Liver (tissue), 9 donors: Measurements from ENCODE around the gene ABHD16B. TPM values are rescaled to one million over a fixed set of nuclear protein-coding genes. Genes with fewer than 3 reads are reported as not detected.

Source experiments
- DNase-seq: peaks from one replicate; pipeline ENCODE4 v3.0.0-alpha.2; 2017; ENCODE audit warnings: low spot score
- H3K27ac ChIP-seq, 2 donors: one replicate each; pipeline ENCODE4 v1.7.0; 2013; ENCODE audit warnings: inconsistent platforms in 2 of 2, low read length in 2 of 2, control low read depth in 1 of 2, low read depth in 1 of 2, mild to moderate bottlenecking in 1 of 2
- H3K27me3 ChIP-seq, 4 donors: one replicate each; pipeline versions ENCODE4 v1.6.1 to v1.7.0; 2013; ENCODE audit warnings: low read length in 3 of 4, inconsistent platforms in 1 of 4, mild to moderate bottlenecking in 1 of 4, moderate library complexity in 1 of 4; ENCODE audit not compliant: control insufficient read depth in 4 of 4, insufficient read depth in 4 of 4
- H3K36me3 ChIP-seq, 4 donors: one replicate each; pipeline versions ENCODE4 v1.6.1 to v1.7.0; 2013; ENCODE audit warnings: low read length in 3 of 4, mild to moderate bottlenecking in 3 of 4, low read depth in 1 of 4, moderate library complexity in 1 of 4; ENCODE audit not compliant: control insufficient read depth in 4 of 4, insufficient read depth in 3 of 4
- H3K4me1 ChIP-seq, 4 donors: one replicate each; pipeline versions ENCODE4 v1.6.1 to v1.7.0; 2013; ENCODE audit warnings: low read length in 3 of 4, mild to moderate bottlenecking in 3 of 4, moderate library complexity in 1 of 4; ENCODE audit not compliant: control insufficient read depth in 4 of 4, insufficient read depth in 4 of 4
- H3K4me3 ChIP-seq, 3 donors: one replicate each; pipeline versions ENCODE4 v1.6.1 to v1.7.0; 2013; ENCODE audit warnings: low read length in 3 of 3, control low read depth in 1 of 3, low read depth in 1 of 3, mild to moderate bottlenecking in 1 of 3
- H3K9ac ChIP-seq, 2 donors: one replicate each; pipeline ENCODE4 v1.7.0; 2013; ENCODE audit warnings: low read length in 2 of 2, mild to moderate bottlenecking in 2 of 2, moderate library complexity in 2 of 2, control low read depth in 1 of 2, low read depth in 1 of 2
- H3K9me3 ChIP-seq, 4 donors: one replicate each; pipeline versions ENCODE4 v1.6.1 to v1.7.0; 2013; ENCODE audit warnings: low read length in 3 of 4; ENCODE audit not compliant: control insufficient read depth in 4 of 4
- ATF3 ChIP-seq: IDR thresholded peaks from 2 replicates; pipeline ENCODE4 v1.6.1; 2016; ENCODE audit warnings: antibody characterized with exemption
- CTCF ChIP-seq: fragments of 150-350 bp; IDR thresholded peaks from 2 replicates; pipeline ENCODE4 v1.5.1; 2017; ENCODE audit warnings: improper control_type of control experiment, low read depth, low read length; ENCODE audit not compliant: missing input control
- EGR1 ChIP-seq, 2 donors: IDR thresholded peaks; 2 replicates each; pipeline ENCODE4 v1.6.1; 2016 to 2018; ENCODE audit warnings: antibody characterized with exemption in 2 of 2, low read depth in 2 of 2
- FOXA1 ChIP-seq: IDR thresholded peaks from 2 replicates; pipeline ENCODE4 v1.6.1; 2016; ENCODE audit warnings: antibody characterized with exemption
- FOXA2 ChIP-seq: IDR thresholded peaks from 2 replicates; pipeline ENCODE4 v1.6.1; 2016; ENCODE audit warnings: antibody characterized with exemption
- GABPA ChIP-seq, 2 donors: IDR thresholded peaks in 1 of 2; conservative IDR thresholded peaks in 1 of 2; 2 replicates each; pipeline ENCODE4 v1.6.1; 2016; ENCODE audit warnings: antibody characterized with exemption in 2 of 2, mild to moderate bottlenecking in 1 of 2, moderate library complexity in 1 of 2
- HNF4A ChIP-seq, 2 donors: conservative IDR thresholded peaks; 2 replicates each; pipeline ENCODE4 v1.6.1; 2016; ENCODE audit warnings: antibody characterized with exemption in 2 of 2, mild to moderate bottlenecking in 2 of 2
- HNF4G ChIP-seq: IDR thresholded peaks from 2 replicates; pipeline ENCODE4 v1.6.1; 2016; ENCODE audit warnings: antibody characterized with exemption
- JUND ChIP-seq, 2 donors: IDR thresholded peaks; 2 replicates each; pipeline ENCODE4 v1.6.1; 2016; ENCODE audit warnings: antibody characterized with exemption in 2 of 2
- MAX ChIP-seq: IDR thresholded peaks from 2 replicates; pipeline ENCODE4 v1.6.1; 2016; ENCODE audit warnings: antibody characterized with exemption
- NR2F2 ChIP-seq: IDR thresholded peaks from 2 replicates; pipeline ENCODE4 v1.6.1; 2016; ENCODE audit warnings: antibody characterized with exemption
- RAD21 ChIP-seq, 2 donors: IDR thresholded peaks; 2 replicates each; pipeline ENCODE4 v1.6.1; 2016; ENCODE audit warnings: antibody characterized with exemption in 2 of 2, mild to moderate bottlenecking in 2 of 2
- REST ChIP-seq: IDR thresholded peaks from 2 replicates; pipeline ENCODE4 v1.6.1; 2016; ENCODE audit warnings: antibody characterized with exemption, mild to moderate bottlenecking
- RXRA ChIP-seq, 2 donors: IDR thresholded peaks; 2 replicates each; pipeline ENCODE4 v1.6.1; 2017 to 2018; ENCODE audit warnings: antibody characterized with exemption in 2 of 2, mild to moderate bottlenecking in 1 of 2
- SP1 ChIP-seq: IDR thresholded peaks from 2 replicates; pipeline ENCODE4 v1.6.1; 2018; ENCODE audit warnings: antibody characterized with exemption, mild to moderate bottlenecking
- TAF1 ChIP-seq: conservative IDR thresholded peaks from 2 replicates; pipeline ENCODE4 v1.6.1; 2016; ENCODE audit warnings: antibody characterized with exemption, mild to moderate bottlenecking
- YY1 ChIP-seq: IDR thresholded peaks from 2 replicates; pipeline ENCODE4 v1.6.1; 2016; ENCODE audit warnings: antibody characterized with exemption, mild to moderate bottlenecking
- ZBTB33 ChIP-seq: IDR thresholded peaks from 2 replicates; pipeline ENCODE4 v1.6.1; 2016; ENCODE audit warnings: antibody characterized with exemption
- WGBS: extraction: QIAGEN DNeasy Blood & Tissue Kit; methylation state at CpG from one replicate; pipeline ENCODE4 v1.1.7; 2013; 5-methylcytosine and 5-hydroxymethylcytosine counted together
- polyA plus RNA-seq, 2 donors: library from polyadenylated mRNA; stranded (reverse) in 1 of 2; unstranded in 1 of 2; fragments of 200-250 nt in 1 of 2; fragments of >200 nt in 1 of 2; fragmentation: Nextera tagmentation in 1 of 2; extraction: Ambion mirVana in 1 of 2; gene quantifications; one replicate each; pipeline versions ENCODE4 v1.2.1 to v1.2.3, GENCODE V29; 2013 to 2015
- total RNA-seq, 2 donors: library from RNA; depleted of rRNA; stranded (reverse); fragments of >200 nt; gene quantifications; one replicate each; pipeline ENCODE4 v1.2.3, GENCODE V29; 2014
- donor health status: healthy.
- donor health status: healthy.
- donor health status: healthy.
- donor health status: healthy.
- donor health status: healthy.

The ABHD16B gene
- total and polyA plus RNA-seq, 4 donors = 0.10 TPM; not detected in 3

- no peaks in the 10 kb centered on the region for H3K9me3 ChIP-seq
- TF ChIP-seq JUND (IDR thresholded peaks at IDR 0.05) (no peak), MAX (no peak), REST (no peak), CTCF (no peak), YY1 (no peak), ZBTB33 (no peak), HNF4A (conservative IDR thresholded peaks at IDR 0.05) (no peak), RXRA (IDR thresholded peaks at IDR 0.05) (no peak), EGR1 (IDR thresholded peaks at IDR 0.05; ENCODE audit: low read depth in 2 of 2) (no peak), FOXA1 (no peak), FOXA2 (no peak), HNF4G (no peak), NR2F2 (no peak), SP1 (no peak), TAF1 (no peak), GABPA (IDR thresholded peaks at IDR 0.05 in 1 of 2, conservative IDR thresholded peaks at IDR 0.05 in 1 of 2) (no peak), RAD21 (IDR thresholded peaks at IDR 0.05) (no peak), ATF3 (no peak)
- H3K36me3 ChIP-seq = no peaks in the 10 kb centered on the region
- no peak overlapping the region for H3K4me3 ChIP-seq
- H3K27me3 ChIP-seq = peaks cover 0 to 10% (median 1%) of the 10 kb centered on the region in 4 donors
- no peak overlapping the region for H3K9ac ChIP-seq
- no peak for DNase-seq
- WGBS = 49% methylated on average over 3 of the region's 3 CpGs
- H3K27ac ChIP-seq = no peak overlapping the region
- peaks cover 0 to 10% (median 5%) of the 10 kb centered on the region in 4 donors for H3K4me1 ChIP-seq
Measured at GRCh38 chr20:63846888-63847236, 14.4 kb upstream of the ABHD16B start.
